PC-3 (cell line): Measurements from ENCODE around the gene NKD1. TPM values are rescaled to one million over a fixed set of nuclear protein-coding genes. Genes with fewer than 3 reads are reported as not detected.

ENCODE experiments used
- ATAC-seq: fragments of 200-7000 bp; cut with Tn5 transposase; 2 replicates; pipeline ENCODE4 v1.9.1; 2020; ENCODE audit warnings: mild to moderate bottlenecking, moderate library complexity
- BruUV-seq: library from RNA; stranded (reverse); fragments of 400-500 nt; replicated peaks from 2 replicates; lab custom pipeline; 2021; lab: Mats Ljungman, UMichigan
- CTCF ChIA-PET: fragments of 300-600 bp; sonication (Branson Sonifier 250); formaldehyde crosslinking; loops from one replicate; lab custom pipeline; 2022; ENCODE audit warnings: antibody characterized with exemption; lab: Charles Lee
- POLR2A ChIA-PET: fragments of 300-600 bp; sonication (Branson Sonifier 250); formaldehyde crosslinking; loops from one replicate; lab custom pipeline; 2022; ENCODE audit warnings: antibody characterized with exemption; ENCODE audit not compliant: unreplicated experiment; lab: Charles Lee
- DNase-seq: peaks from one replicate; pipeline ENCODE4 v3.0.0-alpha.2; 2015
- H2AFZ ChIP-seq: fragments of 300-600 bp; sonication (generic); 2 replicates; pipeline ENCODE4 v1.6.0; 2016; ENCODE audit warnings: antibody characterized with exemption, low read length
- H3F3A ChIP-seq: fragments of 300-600 bp; sonication (generic); one replicate; pipeline ENCODE4 v1.6.0; 2017; ENCODE audit warnings: antibody characterized with exemption, low read length, control low read depth, mild to moderate bottlenecking; ENCODE audit not compliant: unreplicated experiment
- H3K27ac ChIP-seq: fragments of 300-600 bp; sonication (generic); 2 replicates; pipeline ENCODE4 v1.5.1; 2016; ENCODE audit warnings: mild to moderate bottlenecking, low read length
- H3K27me3 ChIP-seq: fragments of 300-600 bp; sonication (generic); 2 replicates; pipeline ENCODE4 v1.6.1; 2016; ENCODE audit warnings: low read length, mixed read lengths
- H3K36me3 ChIP-seq: fragments of 300-600 bp; sonication (generic); 2 replicates; pipeline ENCODE4 v1.6.1; 2016; ENCODE audit warnings: low read depth, mixed run types, low read length, mixed read lengths
- H3K4me1 ChIP-seq: fragments of 300-600 bp; sonication (generic); 2 replicates; pipeline ENCODE4 v1.5.1; 2016; ENCODE audit warnings: low read length; ENCODE audit not compliant: insufficient read depth
- H3K4me2 ChIP-seq: fragments of 300-600 bp; sonication (generic); 2 replicates; pipeline ENCODE4 v1.6.0; 2016; ENCODE audit warnings: low read length
- H3K4me3 ChIP-seq: fragments of 300-600 bp; sonication (generic); 2 replicates; pipeline ENCODE4 v1.5.1; 2016; ENCODE audit warnings: mild to moderate bottlenecking, low read length, mixed read lengths
- H3K79me2 ChIP-seq: fragments of 300-600 bp; sonication (generic); 2 replicates; pipeline ENCODE4 v1.6.1; 2017; ENCODE audit warnings: low read length, mixed read lengths
- H3K9ac ChIP-seq: fragments of 300-600 bp; sonication (generic); 2 replicates; pipeline ENCODE4 v1.6.0; 2016; ENCODE audit warnings: mild to moderate bottlenecking, low read length
- H3K9me2 ChIP-seq: fragments of 300-600 bp; sonication (generic); replicated peaks from 2 replicates; pipeline ENCODE4 v1.6.1; 2016; ENCODE audit warnings: mixed run types, low read length, mixed read lengths
- H3K9me3 ChIP-seq: fragments of 300-600 bp; sonication (generic); 2 replicates; pipeline ENCODE4 v1.6.1; 2016; ENCODE audit warnings: low read length, mixed read lengths
- H4K20me1 ChIP-seq: fragments of 300-600 bp; sonication (generic); 2 replicates; pipeline ENCODE4 v1.6.1; 2016; ENCODE audit warnings: low read length, mixed read lengths
- EZH2 ChIP-seq: fragments of 300-600 bp; sonication (generic); IDR thresholded peaks from one replicate; pipeline ENCODE4 v1.6.1; 2017; ENCODE audit warnings: antibody characterized with exemption, mild to moderate bottlenecking, low read length; ENCODE audit not compliant: unreplicated experiment
- EZH2phosphoT487 ChIP-seq: fragments of 300-600 bp; sonication (generic); IDR thresholded peaks from 2 replicates; pipeline ENCODE4 v1.6.1; 2018; ENCODE audit warnings: mild to moderate bottlenecking, antibody characterized with exemption, low read length, borderline replicate concordance
- intact Hi-C: fragments of 100-400 bp; cut with micrococcal nuclease; formaldehyde crosslinking; loops from 2 replicates; pipeline ENCODE4 v1.9.0; 2023
- total RNA-seq: library from RNA; depleted of rRNA; stranded (reverse); fragments of >200 nt; gene quantifications from 2 replicates; pipeline ENCODE4 v1.2.3, GENCODE V29; 2014
- TF ChIP-seq, protein P1 (sequence below): fragments of 300-600 bp; sonication (generic); conservative IDR thresholded peaks from 2 replicates; pipeline ENCODE4 v1.5.1; 2017; ENCODE audit warnings: antibody characterized with exemption, low read depth, mild to moderate bottlenecking, low read length

NKD1 gene
- total RNA-seq, 1 experiment from 2014 or later: 0.07 TPM

DNA sequence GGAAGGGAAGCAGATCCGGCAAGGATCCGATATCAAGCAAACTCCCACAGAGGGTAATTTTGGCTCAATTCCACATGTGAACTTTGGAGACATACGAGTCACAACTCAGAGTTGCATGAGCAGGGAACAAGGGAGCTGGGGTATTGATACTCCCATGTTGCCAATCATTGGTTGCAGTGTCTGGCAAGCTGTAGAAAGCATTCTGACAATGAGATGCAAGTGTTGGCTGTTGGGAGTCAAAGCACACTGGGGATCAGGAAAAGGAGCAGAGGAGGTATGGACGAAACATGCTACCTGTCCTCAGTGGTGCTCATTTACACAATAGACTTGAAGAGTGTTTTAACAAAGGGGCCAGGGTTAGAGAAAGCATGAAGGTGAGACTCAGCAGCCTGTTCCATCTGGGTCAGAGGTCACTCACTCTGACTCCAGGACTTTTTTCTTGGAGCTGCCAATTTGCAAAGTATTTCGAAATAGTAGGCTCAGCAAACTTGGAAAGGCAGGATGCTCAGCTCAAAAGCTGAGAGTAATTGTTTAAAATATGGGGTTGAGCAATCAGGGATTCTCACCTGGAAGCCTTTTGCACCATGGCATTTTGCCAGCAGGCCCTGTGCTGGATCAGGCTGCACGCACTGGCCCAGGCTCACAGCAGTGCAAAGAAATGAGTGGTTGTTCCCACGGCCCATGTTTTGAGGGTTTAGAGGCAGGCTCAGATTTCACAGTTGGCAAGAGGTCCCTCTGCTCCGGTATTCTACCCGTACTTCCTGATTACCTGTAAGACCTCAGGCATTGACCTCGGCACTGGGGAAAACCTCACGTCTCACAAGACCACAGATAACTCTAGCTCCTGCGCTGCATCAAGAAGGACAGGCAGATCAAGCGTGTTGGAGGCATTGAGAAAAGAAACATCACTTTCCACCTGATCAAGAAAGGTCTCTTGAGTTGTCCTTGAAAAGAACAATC is 17.6 kb upstream of the NKD1 start:
- CTCF ChIA-PET: no interaction called here
- H2AFZ ChIP-seq: no peak overlapping the region
- intact Hi-C loops: no loop called here
- H3K9me2 ChIP-seq: no peaks in the 10 kb centered on the region
- no peaks in the 10 kb centered on the region for H3K36me3 ChIP-seq
- H3F3A ChIP-seq: no peaks in the 10 kb centered on the region
- no peak overlapping the region for H3K27ac ChIP-seq
- no peaks in the 10 kb centered on the region for H4K20me1 ChIP-seq
- no peaks in the 10 kb centered on the region for H3K79me2 ChIP-seq
- H3K4me2 ChIP-seq: no peak overlapping the region
- no peak overlapping the region for H3K4me3 ChIP-seq
- H3K9ac ChIP-seq: no peak overlapping the region
- H3K9me3 ChIP-seq: no peaks in the 10 kb centered on the region
- POLR2A ChIA-PET: no interaction called here
- DNase-seq (peak; percentile 8), ATAC-seq (no peak)
- BruUV-seq: no TSS peak
- peaks cover 6% of the 10 kb centered on the region; the same call in 1 of the 2 replicates for H3K27me3 ChIP-seq
- no peak for TF ChIP-seq EZH2phosphoT487
- TF ChIP-seq, protein P1, sequence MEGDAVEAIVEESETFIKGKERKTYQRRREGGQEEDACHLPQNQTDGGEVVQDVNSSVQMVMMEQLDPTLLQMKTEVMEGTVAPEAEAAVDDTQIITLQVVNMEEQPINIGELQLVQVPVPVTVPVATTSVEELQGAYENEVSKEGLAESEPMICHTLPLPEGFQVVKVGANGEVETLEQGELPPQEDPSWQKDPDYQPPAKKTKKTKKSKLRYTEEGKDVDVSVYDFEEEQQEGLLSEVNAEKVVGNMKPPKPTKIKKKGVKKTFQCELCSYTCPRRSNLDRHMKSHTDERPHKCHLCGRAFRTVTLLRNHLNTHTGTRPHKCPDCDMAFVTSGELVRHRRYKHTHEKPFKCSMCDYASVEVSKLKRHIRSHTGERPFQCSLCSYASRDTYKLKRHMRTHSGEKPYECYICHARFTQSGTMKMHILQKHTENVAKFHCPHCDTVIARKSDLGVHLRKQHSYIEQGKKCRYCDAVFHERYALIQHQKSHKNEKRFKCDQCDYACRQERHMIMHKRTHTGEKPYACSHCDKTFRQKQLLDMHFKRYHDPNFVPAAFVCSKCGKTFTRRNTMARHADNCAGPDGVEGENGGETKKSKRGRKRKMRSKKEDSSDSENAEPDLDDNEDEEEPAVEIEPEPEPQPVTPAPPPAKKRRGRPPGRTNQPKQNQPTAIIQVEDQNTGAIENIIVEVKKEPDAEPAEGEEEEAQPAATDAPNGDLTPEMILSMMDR: no peak
- TF ChIP-seq EZH2: no peak
- no peaks in the 10 kb centered on the region for H3K4me1 ChIP-seq

DNA sequence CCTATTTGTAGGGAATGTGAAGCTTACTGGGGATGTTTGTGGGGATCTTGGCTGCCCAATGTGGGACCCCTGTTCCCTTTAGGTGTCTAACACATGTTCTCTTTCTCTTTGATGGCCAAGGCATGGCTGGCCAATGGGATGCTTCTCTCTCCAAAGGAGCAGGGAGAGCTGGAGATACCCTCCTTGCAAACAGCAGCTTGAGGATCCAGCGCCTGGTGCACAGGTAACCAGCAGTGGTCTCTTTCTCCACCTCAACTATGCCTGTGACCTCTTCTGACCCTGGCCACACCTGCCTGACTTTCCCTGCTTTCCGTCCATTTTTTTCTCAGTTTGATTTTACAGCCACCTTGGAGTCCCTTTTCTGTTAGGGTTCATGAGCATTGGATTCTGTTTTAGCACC is 16.8 kb upstream of the NKD1 start:
- no peaks in the 10 kb centered on the region for H3K9me2 ChIP-seq
- H3K4me1 ChIP-seq: no peaks in the 10 kb centered on the region
- no peaks in the 10 kb centered on the region for H3K27me3 ChIP-seq
- ATAC-seq (no peak), DNase-seq (no peak)
- ChIA-PET POLR2A (no interaction called here), CTCF (no interaction called here)
- no peak overlapping the region for H3K4me2 ChIP-seq
- H4K20me1 ChIP-seq: no peaks in the 10 kb centered on the region
- H3K27ac ChIP-seq: no peak overlapping the region
- no peaks in the 10 kb centered on the region for H3F3A ChIP-seq
- no peaks in the 10 kb centered on the region for H3K36me3 ChIP-seq
- H3K9me3 ChIP-seq: no peaks in the 10 kb centered on the region
- intact Hi-C loops: no loop called here
- no TSS peak for BruUV-seq
- no peak overlapping the region for H3K9ac ChIP-seq
- no peaks in the 10 kb centered on the region for H3K79me2 ChIP-seq
- no peak overlapping the region for H3K4me3 ChIP-seq
- TF ChIP-seq EZH2 (no peak), EZH2phosphoT487 (no peak)
- TF ChIP-seq, protein P1: no peak
- H2AFZ ChIP-seq: no peak overlapping the region

DNA sequence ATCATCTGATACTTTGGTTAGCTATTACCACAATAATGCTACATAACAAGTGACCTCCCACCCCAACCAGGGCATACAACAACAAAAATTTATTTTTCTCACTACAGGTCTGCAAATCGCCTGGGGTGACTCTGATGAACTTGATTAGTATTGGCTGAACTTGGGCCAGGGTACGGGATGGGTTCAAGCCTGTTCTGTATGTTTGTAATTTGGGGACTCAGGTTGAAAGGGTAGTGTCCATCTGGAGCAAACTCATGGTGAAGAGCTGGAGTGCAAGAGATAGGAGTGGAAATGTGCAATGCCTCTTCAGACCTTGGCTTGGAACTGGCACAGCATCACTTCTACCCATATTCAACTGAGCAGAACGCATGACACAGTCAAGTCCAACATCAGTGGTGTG is 16.3 kb upstream of the NKD1 start:
- no peaks in the 10 kb centered on the region for H3K36me3 ChIP-seq
- CTCF ChIA-PET: no interaction called here
- intact Hi-C loops: no loop called here

More for the DNA sequence above, 16.3 kb upstream of the NKD1 start:
- BruUV-seq: no TSS peak
- Histone ChIP-seq H2AFZ (no peak overlapping the region), H4K20me1 (no peaks in the 10 kb centered on the region), H3K9ac (no peak overlapping the region), H3F3A (no peaks in the 10 kb centered on the region), H3K9me2 (no peaks in the 10 kb centered on the region), H3K9me3 (no peaks in the 10 kb centered on the region), H3K4me3 (no peak overlapping the region), H3K79me2 (no peaks in the 10 kb centered on the region), H3K4me1 (no peaks in the 10 kb centered on the region), H3K27me3 (no peaks in the 10 kb centered on the region), H3K27ac (no peak overlapping the region), H3K4me2 (no peak overlapping the region)
- DNase-seq (no peak), ATAC-seq (no peak)
- TF ChIP-seq EZH2phosphoT487: no peak
- TF ChIP-seq, protein P1: no peak
- no peak for TF ChIP-seq EZH2
- POLR2A ChIA-PET: no interaction called here
